Measurements from ENCODE around the gene ASCL1.

The ASCL1 gene

DNA sequence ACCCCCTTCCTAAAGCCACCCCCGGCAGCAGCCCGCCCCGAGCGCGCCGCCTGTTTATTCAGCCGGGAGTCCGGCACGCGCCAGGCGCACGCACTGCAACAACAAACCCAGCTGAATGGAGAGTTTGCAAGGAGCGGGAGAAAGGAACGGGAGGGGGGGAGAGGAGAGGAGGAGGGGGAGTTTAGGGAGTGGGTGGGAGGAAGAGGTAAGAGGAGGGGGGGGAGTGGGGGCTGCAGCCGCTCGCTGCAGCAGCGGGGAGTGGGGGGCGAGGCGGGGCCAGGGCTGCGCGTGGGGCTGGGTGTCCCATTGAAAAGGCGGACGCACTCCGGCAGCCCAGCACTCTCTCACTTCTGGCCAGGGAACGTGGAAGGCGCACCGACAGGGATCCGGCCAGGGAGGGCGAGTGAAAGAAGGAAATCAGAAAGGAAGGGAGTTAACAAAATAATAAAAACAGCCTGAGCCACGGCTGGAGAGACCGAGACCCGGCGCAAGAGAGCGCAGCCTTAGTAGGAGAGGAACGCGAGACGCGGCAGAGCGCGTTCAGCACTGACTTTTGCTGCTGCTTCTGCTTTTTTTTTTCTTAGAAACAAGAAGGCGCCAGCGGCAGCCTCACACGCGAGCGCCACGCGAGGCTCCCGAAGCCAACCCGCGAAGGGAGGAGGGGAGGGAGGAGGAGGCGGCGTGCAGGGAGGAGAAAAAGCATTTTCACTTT, at the start of gene ASCL1:
Gene ASCL1, plus strand, starts transcription at position 336 of the 712 bp plus-strand sequence. CDS start 571 bp downstream, outside the sequence.
- no peak for FAIRE-seq

DNA sequence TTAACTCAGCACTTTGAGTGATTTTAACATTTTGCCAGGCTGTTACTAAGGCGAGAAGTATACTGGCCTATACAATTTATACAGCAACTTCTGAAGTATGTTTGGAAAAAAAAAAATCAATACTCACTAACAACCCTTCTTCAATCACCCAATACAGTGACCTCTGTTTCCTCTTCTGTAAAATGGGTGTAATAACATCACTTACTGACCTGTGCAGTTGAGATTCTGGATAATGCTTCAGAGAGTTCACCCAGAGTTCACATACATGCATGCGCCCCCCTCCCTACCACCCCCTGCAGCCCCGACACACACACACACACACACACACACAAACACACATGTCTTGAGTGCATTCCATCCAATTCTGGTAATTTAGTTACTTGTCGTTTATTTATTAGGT, 49.6 kb upstream of the ASCL1 start:
- no peak for FAIRE-seq

DNA sequence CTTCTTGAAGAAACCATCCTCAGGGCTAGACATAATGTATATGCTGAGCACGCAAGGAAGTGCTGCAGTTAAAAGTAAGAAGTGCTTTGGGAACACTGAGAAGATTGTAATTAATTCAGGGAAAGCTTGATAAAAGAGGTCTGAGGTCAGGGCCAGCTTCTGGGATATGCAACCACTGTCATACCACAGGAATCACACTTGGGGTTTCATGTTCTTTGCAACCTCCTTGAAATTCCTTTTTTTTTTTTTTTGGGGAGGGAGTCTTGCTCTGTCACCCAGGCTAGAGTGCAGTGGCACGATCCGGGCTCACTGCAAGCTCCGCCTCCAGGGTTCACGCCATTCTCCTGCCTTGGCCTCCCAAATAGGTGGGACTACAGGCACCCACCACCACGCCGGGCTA, 47.3 kb upstream of the ASCL1 start:
- no peak for FAIRE-seq

DNA sequence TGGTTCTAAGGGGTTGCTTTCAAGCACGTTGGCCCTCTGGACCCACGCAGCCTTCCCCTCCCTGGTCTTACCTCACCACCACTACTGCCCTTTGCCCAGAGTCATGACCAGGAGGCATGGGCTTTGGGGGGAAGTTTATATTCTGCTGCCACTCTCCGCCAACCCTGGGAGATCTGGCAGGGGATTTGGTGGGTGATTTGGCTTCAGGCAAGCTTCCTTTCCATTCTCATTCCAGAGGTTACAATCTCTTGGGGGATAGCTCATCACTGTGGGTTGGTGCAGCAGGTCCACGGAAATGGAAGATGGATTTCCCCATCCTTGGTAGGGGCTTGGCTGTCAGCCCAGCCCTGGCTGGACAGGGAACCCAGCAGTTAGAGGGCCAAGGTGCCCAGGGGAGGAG, 46.7 kb upstream of the ASCL1 start:
- no peak for FAIRE-seq

DNA sequence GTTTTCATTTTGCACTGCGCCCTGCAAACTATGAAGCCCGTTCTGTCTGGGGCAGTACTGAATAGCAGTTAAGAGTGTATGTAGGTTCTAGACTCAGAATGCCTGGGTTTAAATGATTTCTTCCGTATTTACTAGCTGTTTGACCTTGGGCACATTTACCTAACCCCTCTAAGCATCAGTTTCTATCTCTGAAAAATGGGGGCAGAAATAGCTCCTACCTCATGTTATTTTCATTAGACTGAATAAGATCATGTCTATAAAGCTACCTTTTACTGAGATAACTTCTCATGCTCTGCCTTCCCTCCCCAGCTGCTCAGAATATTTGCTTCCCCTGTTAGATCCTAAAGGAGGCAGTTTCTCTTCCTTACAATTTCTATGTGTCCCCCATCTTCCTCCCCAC, 46.2 kb upstream of the ASCL1 start:
- no peak for FAIRE-seq

DNA sequence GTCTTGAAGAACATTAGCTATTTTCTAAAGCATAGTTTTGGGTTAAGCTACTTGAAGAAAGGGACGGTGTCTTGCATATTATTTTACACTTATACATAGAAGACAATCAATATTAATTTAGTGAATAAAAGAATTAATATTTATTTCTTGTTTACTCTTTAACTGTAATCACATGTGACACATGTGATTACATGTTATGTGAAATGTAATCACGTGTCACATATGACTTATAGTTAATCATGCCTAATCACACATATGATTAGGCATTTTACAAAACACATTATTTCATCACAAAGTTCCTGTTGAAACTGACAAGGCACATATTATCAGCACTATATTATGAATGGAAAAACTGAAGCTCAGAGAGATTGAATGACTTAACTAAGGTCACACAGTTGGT, 45.2 kb upstream of the ASCL1 start:
- no peak for FAIRE-seq

DNA sequence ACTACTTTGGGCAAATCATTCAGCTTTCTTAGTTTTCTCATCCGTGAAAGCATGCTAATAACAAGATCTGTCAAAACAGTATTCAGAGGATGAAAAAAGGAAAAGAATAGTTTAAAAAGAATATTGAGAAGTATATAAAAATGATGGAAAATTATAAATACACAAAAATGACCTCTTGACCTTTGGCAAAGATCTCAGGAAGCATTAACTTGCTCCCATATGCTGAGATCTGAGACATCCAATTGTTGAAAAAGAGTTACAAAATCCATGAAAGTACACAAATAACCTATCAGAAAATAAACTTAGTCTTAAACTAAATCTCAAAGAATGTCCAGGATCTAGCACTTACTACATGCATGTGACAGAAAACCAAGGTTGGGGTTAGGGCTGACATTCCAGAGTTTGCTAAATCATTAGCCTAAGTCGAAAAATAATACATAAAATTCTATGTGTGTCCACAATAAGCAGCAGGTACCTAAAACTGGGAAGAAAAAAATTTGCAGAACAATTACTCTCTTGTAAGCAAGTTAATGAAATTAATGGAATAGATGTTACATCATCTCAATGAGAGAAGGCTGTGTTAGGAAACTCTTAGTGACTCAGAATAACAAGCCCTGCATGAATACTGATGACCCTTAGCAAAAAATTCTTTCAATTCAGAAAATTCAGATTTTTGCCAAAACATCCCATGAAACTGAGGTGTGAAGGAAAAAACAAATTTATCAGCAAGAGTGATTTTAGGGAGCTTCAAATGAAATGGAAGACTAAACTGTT, 43.8 kb upstream of the ASCL1 start:
- no peak for FAIRE-seq

DNA sequence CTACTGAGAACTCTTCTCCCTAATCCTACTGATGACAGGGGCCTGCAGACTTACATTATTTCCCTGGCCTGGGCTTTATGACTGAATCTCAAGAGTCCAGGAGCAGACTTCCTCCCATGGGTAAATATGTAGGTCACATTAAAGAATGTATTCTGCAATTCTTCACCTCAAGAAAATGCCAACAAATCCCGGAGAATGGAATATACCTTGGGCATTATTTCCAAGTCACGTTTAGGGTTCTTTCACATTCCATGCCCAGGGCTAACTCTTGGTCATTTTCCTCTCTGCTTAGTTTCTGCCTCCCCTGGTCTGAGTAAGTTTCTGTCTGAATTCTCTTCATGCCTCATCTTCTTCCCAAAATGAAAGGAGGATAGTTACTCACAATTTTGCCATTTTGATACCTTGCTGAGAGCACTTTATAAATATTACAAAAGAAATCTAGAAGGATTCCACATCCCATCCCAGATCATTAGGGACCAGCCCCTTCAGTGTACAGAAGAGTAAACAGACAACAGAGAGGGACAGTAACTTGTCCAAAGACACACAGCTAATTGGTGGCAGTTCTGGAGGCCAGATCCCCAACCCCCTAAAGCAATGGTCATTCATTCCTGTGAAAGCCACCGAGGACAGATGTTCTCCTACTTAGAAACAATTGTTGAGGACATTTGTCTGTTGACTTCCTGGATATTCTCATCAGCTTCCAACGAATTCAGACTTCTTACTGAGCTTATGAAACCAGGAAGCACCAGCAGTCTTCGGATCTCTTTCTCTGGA, 41.0 kb upstream of the ASCL1 start:
- FAIRE-seq = no peak

DNA sequence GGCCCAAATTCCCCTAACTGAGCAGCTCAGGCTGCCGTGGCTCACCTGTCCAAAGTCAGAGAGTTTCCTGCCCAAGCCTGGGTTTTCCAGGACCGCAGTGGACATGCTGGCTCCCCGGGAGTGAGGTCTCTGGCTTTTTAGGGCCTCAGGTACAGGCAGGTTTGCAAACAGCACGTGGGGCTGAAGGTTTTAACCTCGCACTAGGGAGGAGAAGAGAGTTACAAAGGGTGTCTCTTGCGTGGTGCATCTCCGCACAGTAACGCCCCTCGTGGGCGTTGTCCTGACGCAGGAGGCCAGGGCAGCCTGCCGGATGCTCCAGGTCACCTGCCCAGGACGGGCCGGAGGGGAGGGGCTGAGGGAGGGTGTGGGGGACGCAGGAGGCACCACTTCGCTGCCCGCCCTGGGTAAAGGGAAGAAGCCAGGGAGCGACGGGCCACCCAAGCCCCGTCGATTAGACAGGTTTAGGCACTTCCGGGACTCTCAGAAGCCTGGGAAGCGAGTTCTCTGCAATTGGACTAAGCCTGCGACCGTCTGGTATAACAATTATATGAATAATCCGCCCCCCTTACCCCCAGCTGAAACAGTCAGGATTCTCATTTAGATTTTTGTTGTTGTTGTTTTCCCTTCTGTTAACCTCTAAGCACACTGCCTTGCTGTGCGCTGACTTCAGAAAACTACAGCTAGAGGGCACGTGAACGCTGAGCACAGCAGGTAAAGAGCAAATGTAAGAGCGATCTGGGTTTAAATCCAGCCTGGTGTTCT, 40.3 kb upstream of the ASCL1 start, which contains the start of gene PAH:
Gene PAH, minus strand, starts transcription at position 219 of the 762 bp plus-strand sequence. Its CDS starts 114 bp downstream, at position 105.
- no peak for FAIRE-seq

DNA sequence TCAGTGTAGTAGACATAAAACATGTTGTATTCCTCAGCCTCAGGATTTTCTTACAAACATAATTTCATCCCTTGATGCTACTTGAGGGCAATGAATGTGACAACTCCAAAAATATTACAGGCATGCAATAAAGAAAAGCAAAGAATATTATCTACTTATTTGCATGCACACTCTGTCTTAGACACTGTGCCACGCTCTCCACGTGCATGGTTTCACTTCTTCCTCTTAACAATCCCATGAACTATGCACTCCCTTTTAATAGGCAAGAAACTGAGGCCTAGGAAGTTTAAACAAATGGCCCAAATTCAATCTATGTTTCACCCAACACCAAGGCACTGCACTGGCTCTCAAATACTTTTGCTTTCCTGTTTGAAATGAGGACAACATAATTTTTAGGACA, 38.6 kb upstream of the ASCL1 start:
- FAIRE-seq = no peak

DNA sequence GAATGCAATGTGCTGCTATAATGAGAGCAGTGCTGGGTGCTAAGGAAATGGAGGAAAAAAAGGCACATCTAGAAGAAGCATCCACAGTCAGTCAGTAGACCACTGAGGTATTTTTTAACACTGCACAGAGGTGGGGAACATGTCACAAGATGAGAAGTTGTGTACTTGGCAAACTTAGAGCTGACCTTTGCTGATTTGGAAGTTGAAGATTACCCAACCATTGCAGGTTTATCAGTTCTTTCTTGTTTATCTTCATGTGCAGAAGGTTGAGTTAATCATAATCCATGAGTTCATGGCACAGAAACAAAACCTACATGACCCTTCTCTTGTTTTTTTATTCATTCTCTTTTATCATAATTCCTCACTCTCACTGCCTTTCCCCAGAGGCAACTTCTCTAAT, 37.2 kb upstream of the ASCL1 start:
- FAIRE-seq = no peak

DNA sequence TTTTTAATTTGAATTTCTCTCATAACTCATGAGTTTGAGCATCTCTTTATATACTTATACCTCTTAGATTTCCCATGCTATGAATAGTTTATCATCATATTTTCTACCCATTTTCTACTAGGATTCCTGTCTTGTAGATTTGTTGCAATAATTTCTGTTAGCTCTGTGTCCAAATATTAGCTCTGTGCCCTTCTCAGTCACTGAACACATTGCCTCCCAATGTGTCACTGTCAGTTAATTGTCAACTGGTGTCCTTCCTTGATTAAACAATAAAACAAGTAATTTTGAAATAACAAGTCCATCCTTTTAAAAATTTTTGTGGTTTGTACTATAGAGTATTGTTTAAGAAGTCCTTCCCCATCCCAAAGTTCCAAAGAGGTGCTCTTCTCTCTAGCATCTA, 36.2 kb upstream of the ASCL1 start:
- FAIRE-seq = no peak

DNA sequence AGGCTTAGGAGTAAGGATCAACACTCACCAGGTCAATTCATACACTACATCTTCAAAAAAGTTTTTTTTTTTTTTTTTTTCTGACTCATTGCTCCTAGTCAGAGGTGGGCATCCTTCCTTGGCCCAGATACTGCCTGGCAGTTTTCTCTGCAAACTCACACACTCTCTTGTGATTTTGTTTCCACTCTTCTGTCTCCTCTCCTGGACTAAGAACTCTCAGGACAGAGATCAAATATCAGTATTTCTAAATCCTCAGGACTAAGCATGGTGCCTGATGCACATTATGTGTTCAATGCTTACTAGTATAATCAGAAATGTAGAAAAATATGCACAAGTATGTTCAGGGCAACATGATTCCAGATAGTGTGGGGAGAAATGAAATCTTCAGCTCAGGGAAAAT, 30.3 kb upstream of the ASCL1 start:
- FAIRE-seq = no peak

DNA sequence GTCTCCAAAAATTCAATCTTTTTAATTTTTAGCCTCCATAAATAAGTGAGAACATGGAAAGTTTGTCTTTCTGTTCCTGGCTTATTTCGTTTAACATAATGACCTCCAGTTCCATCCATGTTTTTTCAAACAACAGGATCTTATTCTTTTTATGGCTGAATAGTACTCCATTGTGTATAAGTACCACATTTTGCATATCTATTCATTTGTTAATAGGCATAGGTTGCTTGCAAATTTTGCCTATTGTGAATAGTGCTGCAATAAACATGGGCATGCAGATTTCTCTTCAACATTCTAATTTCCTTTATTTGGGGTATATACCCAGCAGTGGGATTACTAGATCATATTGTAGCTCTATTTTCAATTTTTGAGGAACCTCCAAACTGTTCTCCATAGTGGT, 24.3 kb upstream of the ASCL1 start:
- FAIRE-seq = no peak

DNA sequence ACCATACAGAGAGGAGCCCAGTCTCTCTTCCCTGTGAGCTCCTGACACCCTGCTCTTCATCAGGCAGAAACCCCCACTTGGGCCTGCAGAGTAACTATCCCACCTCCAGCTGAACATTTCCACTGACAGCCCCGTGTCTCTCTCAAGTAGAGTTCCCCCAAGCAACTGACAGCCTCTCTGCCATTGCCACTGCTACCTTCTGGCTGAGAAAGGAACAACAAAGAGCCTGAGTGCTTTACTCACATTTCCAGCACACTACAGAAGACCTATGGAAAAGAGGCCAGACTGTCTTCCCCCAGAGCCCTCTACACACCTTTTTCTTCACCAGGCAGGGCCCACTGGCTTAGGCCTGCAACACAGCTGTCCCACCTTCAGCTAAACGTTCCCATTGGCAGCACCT, 18.4 kb upstream of the ASCL1 start:
- no peak for FAIRE-seq

DNA sequence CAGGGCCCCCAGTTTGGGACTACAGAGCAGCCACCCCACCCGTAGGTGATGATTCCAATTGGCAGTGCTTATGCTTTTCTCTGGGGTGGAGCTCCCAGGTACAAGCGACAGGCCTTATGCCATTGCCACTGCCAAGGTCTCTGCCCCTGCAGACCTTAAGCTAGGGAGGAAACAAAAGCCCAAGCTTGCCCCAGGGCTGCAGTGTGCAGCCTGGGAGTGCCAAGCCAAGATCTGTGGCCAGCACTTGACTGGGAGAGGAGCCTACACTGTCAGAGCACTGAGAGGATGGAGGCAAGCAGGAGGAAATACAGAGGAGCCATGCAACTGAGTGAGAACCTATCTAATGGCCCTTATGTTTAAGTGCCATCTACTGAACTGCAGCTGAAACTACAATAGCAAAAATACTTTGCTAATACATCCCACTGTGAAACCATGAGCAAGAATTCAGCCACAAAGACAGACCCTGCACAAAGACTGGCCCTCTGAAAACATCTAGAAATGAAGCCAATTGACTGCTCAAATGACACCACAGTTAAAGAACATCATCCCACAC, 17.7 kb upstream of the ASCL1 start:
- no peak for FAIRE-seq

DNA sequence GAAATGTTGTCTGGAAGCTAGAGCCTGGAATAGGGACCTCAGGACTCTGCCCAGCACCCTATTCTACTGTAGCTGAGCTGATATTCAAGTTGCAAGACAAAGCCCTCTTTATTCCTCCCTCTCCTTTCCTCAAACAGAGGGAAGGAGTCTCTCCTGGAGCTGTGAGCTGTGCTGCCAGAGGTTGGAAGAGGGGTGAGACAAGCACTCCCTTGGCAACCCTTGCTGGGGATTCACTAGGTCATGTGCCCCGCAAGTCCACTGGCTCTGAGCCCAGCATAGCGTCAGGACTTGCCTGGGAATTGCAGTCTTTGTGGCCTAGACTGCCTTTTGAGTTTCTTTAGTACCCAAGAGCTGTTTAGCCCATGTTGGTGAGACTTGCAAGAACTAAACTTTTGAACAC, 11.4 kb upstream of the ASCL1 start:
- no peak for FAIRE-seq

DNA sequence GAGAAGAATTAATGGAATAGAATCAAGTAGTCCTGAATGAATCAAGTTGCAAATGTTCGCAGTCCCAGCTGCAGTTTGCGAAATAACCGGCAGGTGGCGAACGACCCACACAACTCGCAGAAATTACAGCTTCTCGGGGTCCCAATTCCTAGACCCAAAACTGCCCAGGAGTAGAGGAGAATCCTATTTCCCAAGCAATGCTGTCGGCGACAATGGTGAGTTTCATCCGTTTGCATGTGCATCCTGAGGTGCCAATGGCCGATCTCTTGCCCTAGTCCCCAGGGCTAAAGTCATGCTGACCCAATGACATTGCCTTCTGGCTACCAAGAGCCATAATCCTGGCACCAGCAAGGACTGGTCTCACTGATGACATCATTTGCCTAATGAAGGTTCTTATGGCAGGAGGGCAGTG, 8.5 kb upstream of the ASCL1 start:
- no peak for FAIRE-seq

DNA sequence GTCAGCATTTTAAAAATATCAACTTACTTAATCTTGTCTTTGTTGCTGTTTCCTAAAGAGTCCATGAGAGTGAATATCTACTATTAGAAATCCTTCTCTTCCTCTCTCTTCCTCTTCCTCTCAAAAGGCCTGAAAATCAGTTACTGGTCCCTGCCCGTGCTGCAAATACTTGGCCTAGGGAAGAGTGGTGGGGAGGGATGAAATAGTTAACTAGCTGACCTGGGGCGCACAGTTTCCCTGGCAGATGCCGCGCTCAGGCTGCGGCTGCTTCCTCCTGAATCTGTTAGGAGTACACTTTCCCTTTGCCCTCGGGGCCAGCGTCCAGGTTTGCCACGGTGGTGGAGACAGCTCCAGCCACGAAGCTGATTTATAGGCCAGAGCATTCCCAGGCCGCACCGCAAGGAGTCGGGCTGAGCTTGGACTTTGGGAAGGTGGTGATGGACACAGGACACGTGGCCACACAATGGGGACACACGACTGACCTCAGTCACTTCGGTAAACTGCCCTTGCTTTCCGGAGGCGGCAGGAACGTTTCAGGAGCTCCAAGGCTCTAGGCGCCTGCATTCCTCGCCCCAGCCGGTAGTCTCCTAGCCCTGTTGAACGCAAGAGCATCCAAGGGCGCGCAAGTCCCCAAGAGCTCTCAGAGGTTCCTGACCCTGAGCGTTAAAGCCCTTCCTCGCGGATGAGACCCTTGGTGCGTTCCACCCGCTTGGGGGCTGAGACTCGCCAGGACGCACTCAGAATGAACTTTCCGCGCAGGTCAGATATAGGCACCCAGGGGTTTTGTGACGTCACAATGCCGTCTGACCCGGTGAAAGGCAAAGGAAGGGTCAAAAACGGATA, 7.1 kb upstream of the ASCL1 start:
- no peak for FAIRE-seq

DNA sequence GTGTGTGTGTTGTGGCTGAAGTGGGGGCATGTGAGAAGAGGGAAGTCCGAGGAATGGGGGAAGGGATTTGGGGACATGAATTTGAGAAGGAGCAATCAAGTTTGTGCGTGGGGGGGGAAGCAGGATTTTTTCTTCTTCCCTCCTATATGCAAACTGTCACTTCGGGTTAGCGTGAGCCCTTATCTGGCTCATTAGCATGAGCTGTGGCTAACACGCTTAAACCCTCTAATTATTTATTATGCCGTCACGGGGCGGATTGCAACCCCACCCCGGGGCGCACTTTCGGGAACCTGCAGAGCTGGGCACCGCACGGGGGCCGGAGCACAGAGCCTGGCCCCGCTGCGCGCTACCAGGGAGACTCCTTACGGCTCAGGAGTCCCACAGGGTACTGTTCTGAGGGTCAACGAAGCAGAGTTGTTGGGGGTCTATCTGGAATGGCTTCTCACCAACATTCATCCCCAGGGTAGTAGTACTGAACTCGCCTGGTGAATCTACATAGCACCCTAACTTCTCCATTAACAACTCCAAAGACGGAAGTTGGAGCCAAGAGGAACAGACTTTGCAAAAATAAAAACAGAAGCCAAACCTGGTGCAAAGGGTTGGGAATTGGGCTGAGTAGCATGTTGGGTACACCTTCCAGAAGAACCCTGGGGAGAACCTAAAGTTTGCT, 6.4 kb upstream of the ASCL1 start:
- FAIRE-seq = no peak

DNA sequence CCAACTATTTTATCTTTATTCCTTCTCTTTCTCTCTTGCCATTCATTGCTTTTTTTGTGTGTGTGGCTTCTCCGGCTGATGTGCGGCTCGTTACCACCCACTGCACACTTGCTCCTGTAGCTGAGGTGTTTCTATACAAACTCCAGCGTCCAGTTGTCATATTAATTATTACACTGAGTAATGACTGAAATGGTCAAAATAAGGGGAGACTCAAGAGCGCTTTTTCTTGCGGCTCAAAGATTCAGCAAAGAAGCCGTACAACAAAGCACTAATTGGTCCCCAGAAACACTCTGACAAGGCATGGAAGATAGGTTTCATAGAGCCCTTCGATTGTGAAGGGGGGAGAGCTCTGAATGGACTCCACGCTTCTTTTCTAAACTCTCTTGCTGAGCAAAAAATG, 5.6 kb upstream of the ASCL1 start:
- FAIRE-seq = no peak
